Measurements from ENCODE around the gene AP4M1. TPM values are rescaled to one million over a fixed set of nuclear protein-coding genes. Genes with fewer than 3 reads are reported as not detected.

Gene AP4M1
- total RNA-seq, 1 donor from 2014 or later = 6.0 TPM

GRCh38 chr7:100107125-100107737 is 5.8 kb downstream of the AP4M1 start:
- DNase-seq (ENCODE audit: low spot score) = no peak

- DNase-seq (ENCODE audit: low spot score) = no peak
Observed at GRCh38 chr7:100107890-100108289, 6.4 kb downstream of the AP4M1 start.

GRCh38 chr7:100109521-100110163 is 8.2 kb downstream of the AP4M1 start:
- no peak for DNase-seq (ENCODE audit: low spot score)

- DNase-seq (ENCODE audit: low spot score) = no peak
Observed at GRCh38 chr7:100111156-100111555, 9.7 kb downstream of the AP4M1 start.

GRCh38 chr7:100111914-100112313 is 10.5 kb downstream of the AP4M1 start:
- DNase-seq (ENCODE audit: low spot score) = no peak

GRCh38 chr7:100115026-100115425 is 13.6 kb downstream of the AP4M1 start:
- DNase-seq (ENCODE audit: low spot score) = no peak

- DNase-seq (ENCODE audit: low spot score) = no peak
Observed at GRCh38 chr7:100118388-100119071, 17.1 kb downstream of the AP4M1 start.

GRCh38 chr7:100119072-100119969 is 17.9 kb downstream of the AP4M1 start, which contains the start of the genes CNPY4 and TAF6:
Gene CNPY4, plus strand, starts transcription at chr7:100119634. Its CDS starts 111 bp downstream, at chr7:100119745.
Gene TAF6, minus strand, starts transcription at chr7:100119358. Its CDS starts 5,149 bp downstream, at chr7:100114209.
- DNase-seq (ENCODE audit: low spot score) = peak; percentile 98

- peak; percentile 84 for DNase-seq (ENCODE audit: low spot score)
Observed at GRCh38 chr7:100119970-100120732, 18.7 kb downstream of the AP4M1 start.

GRCh38 chr7:100120733-100121036 is 19.2 kb downstream of the AP4M1 start:
- no peak for DNase-seq (ENCODE audit: low spot score)

- no peak for DNase-seq (ENCODE audit: low spot score)
Observed at GRCh38 chr7:100122067-100122466, 20.6 kb downstream of the AP4M1 start.

GRCh38 chr7:100122568-100122967 is 21.1 kb downstream of the AP4M1 start:
- no peak for DNase-seq (ENCODE audit: low spot score)

- DNase-seq (ENCODE audit: low spot score) = no peak
Observed at GRCh38 chr7:100124301-100125230, 23.1 kb downstream of the AP4M1 start.

- no peak for DNase-seq (ENCODE audit: low spot score)
Observed at GRCh38 chr7:100126239-100126930, 24.9 kb downstream of the AP4M1 start.

- peak; percentile 96 for DNase-seq (ENCODE audit: low spot score)
Observed at GRCh38 chr7:100126931-100127865, 25.8 kb downstream of the AP4M1 start, which contains the start of gene MBLAC1. Gene MBLAC1, plus strand, starts transcription at chr7:100126967. Its CDS starts 429 bp downstream, at chr7:100127396.

GRCh38 chr7:100127866-100128636 is 26.6 kb downstream of the AP4M1 start:
- DNase-seq (ENCODE audit: low spot score) = peak; percentile 41

- no peak for DNase-seq (ENCODE audit: low spot score)
Observed at GRCh38 chr7:100128637-100128963, 27.2 kb downstream of the AP4M1 start.

Measured in umbilical cord (tissue), 2 donors.